HepG2 (cell line): ENCODE results near the gene PLEKHA6. TPM values are rescaled to one million over a fixed set of nuclear protein-coding genes. Genes with fewer than 3 reads are reported as not detected.

ENCODE experiments used
- CENPBD1 ChIP-seq: sonication (generic); formaldehyde crosslinking; IDR thresholded peaks from 2 replicates; pipeline ENCODE4 v1.8.0; 2022; ENCODE audit warnings: missing genetic modification reagents, low read depth, mild to moderate bottlenecking, borderline replicate concordance
- CREM ChIP-seq, 2 experiments: sonication (generic) in 1 of 2; formaldehyde crosslinking in 1 of 2; IDR thresholded peaks; 2 replicates each; pipeline versions ENCODE4 v1.4.0 to v1.6.1; 2016 to 2020; ENCODE audit warnings: antibody characterized with exemption in 1 of 2, mild to moderate bottlenecking in 1 of 2, missing genetic modification reagents in 1 of 2
- E2F5 ChIP-seq: sonication (generic); formaldehyde crosslinking; conservative IDR thresholded peaks from 2 replicates; pipeline ENCODE4 v1.4.0; 2020; ENCODE audit warnings: missing genetic modification reagents
- GFI1 ChIP-seq: sonication (generic); formaldehyde crosslinking; IDR thresholded peaks from 2 replicates; pipeline ENCODE4 v1.5.0; 2020; ENCODE audit warnings: missing genetic modification reagents, mild to moderate bottlenecking, borderline replicate concordance
- HBP1 ChIP-seq: IDR thresholded peaks from 2 replicates; pipeline ENCODE4 v1.6.1; 2016; ENCODE audit warnings: low read depth, control low read depth
- MED8 ChIP-seq: sonication (generic); formaldehyde crosslinking; IDR thresholded peaks from 2 replicates; pipeline ENCODE4 v1.8.1; 2023; ENCODE audit warnings: mild to moderate bottlenecking, missing genetic modification reagents; ENCODE audit not compliant: insufficient replicate concordance
- MTERF4 ChIP-seq: sonication (generic); formaldehyde crosslinking; IDR thresholded peaks from 2 replicates; pipeline ENCODE4 v1.8.0; 2023; ENCODE audit warnings: mild to moderate bottlenecking, missing genetic modification reagents
- RARG ChIP-seq: sonication (generic); formaldehyde crosslinking; IDR thresholded peaks from 2 replicates; pipeline ENCODE4 v1.4.0; 2020; ENCODE audit warnings: low read depth, mild to moderate bottlenecking, missing genetic modification reagents
- TCF7 ChIP-seq: sonication (generic); IDR thresholded peaks from 2 replicates; pipeline ENCODE4 v1.6.1; 2016; ENCODE audit warnings: antibody characterized with exemption, low read depth
- ZBTB21 ChIP-seq: sonication (generic); formaldehyde crosslinking; IDR thresholded peaks from 2 replicates; pipeline ENCODE4 v1.4.0; 2020; ENCODE audit warnings: missing genetic modification reagents
- ZBTB42 ChIP-seq: sonication (generic); formaldehyde crosslinking; IDR thresholded peaks from 2 replicates; pipeline ENCODE4 v1.5.0; 2020; ENCODE audit warnings: mild to moderate bottlenecking, missing genetic modification reagents
- ZFP91 ChIP-seq: sonication (generic); formaldehyde crosslinking; IDR thresholded peaks from 2 replicates; pipeline ENCODE4 v1.9.0; 2022; ENCODE audit warnings: missing genetic modification reagents, mild to moderate bottlenecking, borderline replicate concordance
- ZNF17 ChIP-seq: sonication (generic); formaldehyde crosslinking; IDR thresholded peaks from 2 replicates; pipeline ENCODE4 v1.5.0; 2020; ENCODE audit warnings: mild to moderate bottlenecking, missing genetic modification reagents
- ZNF205 ChIP-seq: IDR thresholded peaks from 2 replicates; pipeline ENCODE4 v1.6.1; 2018; ENCODE audit warnings: missing biosample characterization, missing genetic modification reagents
- ZNF235 ChIP-seq: sonication (generic); formaldehyde crosslinking; IDR thresholded peaks from 2 replicates; pipeline ENCODE4 v1.8.1; 2023; ENCODE audit warnings: mild to moderate bottlenecking, missing genetic modification reagents, borderline replicate concordance
- ZNF350 ChIP-seq: sonication (generic); formaldehyde crosslinking; IDR thresholded peaks from 2 replicates; pipeline ENCODE4 v1.4.0; 2020; ENCODE audit warnings: mild to moderate bottlenecking, low read depth, missing genetic modification reagents, borderline replicate concordance
- ZNF496 ChIP-seq: sonication (generic); formaldehyde crosslinking; IDR thresholded peaks from 2 replicates; pipeline ENCODE4 v1.8.1; 2023; ENCODE audit warnings: mild to moderate bottlenecking, moderate library complexity, missing genetic modification reagents; ENCODE audit not compliant: insufficient replicate concordance
- ZNF75D ChIP-seq: sonication (generic); formaldehyde crosslinking; IDR thresholded peaks from 2 replicates; pipeline ENCODE4 v1.8.1; 2023; ENCODE audit warnings: missing genetic modification reagents, mild to moderate bottlenecking, borderline replicate concordance
- ZNF792 ChIP-seq: IDR thresholded peaks from 2 replicates; pipeline ENCODE4 v1.6.1; 2016
- ZNF891 ChIP-seq: sonication (generic); formaldehyde crosslinking; IDR thresholded peaks from 2 replicates; pipeline ENCODE4 v1.5.0; 2020; ENCODE audit warnings: mild to moderate bottlenecking, missing genetic modification reagents
- ZSCAN12 ChIP-seq: sonication (generic); formaldehyde crosslinking; IDR thresholded peaks from 2 replicates; pipeline ENCODE4 v1.9.0; 2021; ENCODE audit warnings: mild to moderate bottlenecking, missing genetic modification reagents
- polyA plus RNA-seq, 8 experiments: library from polyadenylated mRNA; depleted of rRNA in 3 of 8; stranded (reverse) in 7 of 8; unstranded in 1 of 8; fragments of >200 nt; fragmentation: Illumina TruSeq in 4 of 8; extraction: Trizol in 4 of 8; gene quantifications; 2 replicates each; pipeline versions ENCODE4 v1.2.1 to v1.2.3, GENCODE V29; 2011 to 2016; ENCODE audit warnings: low read depth in 4 of 8, missing spikeins in 1 of 8, mixed read lengths in 1 of 8; ENCODE audit not compliant: insufficient read depth in 1 of 8
- total RNA-seq, 5 experiments: library from RNA; depleted of rRNA; stranded (reverse); fragments of >200 nt; fragmentation: Illumina TruSeq; extraction: Trizol; gene quantifications; 2 replicates each; pipeline ENCODE4 v1.2.3, GENCODE V29; 2016; ENCODE audit warnings: low read depth in 1 of 5
- TF ChIP-seq, protein P1 (sequence below): sonication (generic); formaldehyde crosslinking; IDR thresholded peaks from 2 replicates; pipeline ENCODE4 v1.5.0; 2020; ENCODE audit warnings: missing genetic modification reagents

Gene PLEKHA6
- total and polyA plus RNA-seq, 2 of the 13 experiments (the other 11 are each of a cell fraction or from before 2014, with no cell fraction given) = 5.3 to 11.4 TPM

DNA sequence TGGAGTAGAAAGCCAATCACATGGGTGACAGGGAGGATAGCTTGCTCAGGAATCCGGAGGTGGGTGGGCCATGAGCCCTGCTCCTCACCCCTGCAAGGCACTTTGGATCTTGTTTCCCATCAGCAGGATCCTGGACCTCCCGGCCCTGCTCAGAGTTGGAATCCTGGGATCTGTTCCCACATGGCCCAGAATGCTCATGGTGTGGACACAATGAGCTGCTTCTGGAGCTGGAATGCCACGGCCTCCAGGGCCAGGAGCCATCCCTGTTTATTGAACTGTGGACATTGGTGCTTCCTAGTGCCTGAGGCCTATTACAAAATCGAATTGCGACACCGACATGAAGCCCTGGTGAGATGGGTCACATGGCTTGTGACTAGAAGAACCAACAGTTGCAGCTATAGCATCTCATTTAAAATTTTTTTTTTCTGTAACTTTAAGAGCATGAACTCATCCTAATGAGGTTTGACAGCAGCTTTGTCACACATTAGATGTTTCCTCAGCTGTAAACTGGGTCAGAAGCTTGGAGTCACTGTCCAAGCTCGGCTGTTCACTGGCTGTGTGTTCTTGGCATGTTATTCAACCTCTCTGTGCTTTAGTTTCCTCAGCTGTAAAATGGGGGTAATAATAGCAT is 105.6 kb downstream of the PLEKHA6 start (continued):
- TF ChIP-seq MTERF4 (CRISPR knock-in tag) = no peak; the same call in 1 of the 2 replicates
- peak; percentile 36; the same call in 1 of the 2 replicates for TF ChIP-seq ZNF792 (CRISPR knock-in tag)
- TF ChIP-seq CENPBD1 (CRISPR knock-in tag) = no peak
- no peak for TF ChIP-seq RARG
- peak; percentile 57; the same call in 1 of the 2 replicates for TF ChIP-seq HBP1 (CRISPR knock-in tag)
- TF ChIP-seq ZNF235 (CRISPR knock-in tag) = no peak
- TF ChIP-seq, protein P1, sequence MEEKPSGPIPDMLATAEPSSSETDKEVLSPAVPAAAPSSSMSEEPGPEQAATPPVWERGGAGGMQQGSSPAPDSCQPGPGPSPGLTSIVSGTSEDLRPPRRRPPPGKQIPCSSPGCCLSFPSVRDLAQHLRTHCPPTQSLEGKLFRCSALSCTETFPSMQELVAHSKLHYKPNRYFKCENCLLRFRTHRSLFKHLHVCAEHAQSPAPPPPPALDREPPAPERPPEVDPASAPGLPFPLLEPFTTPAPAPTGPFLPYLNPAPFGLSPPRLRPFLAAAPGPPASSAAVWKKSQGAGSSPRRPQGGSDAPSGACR (CRISPR knock-in tag) = peak; percentile 41
- peak; percentile 46; the same call in 1 of the 2 replicates for TF ChIP-seq GFI1
- no peak for TF ChIP-seq TCF7
- TF ChIP-seq E2F5 = no peak
- peak; percentile 71; the same call in 1 of the 2 replicates for TF ChIP-seq ZFP91 (CRISPR knock-in tag)
- 0 out of 2 replicates have a peak, but pooled peaks have one; percentile 23 for TF ChIP-seq ZBTB21 (CRISPR knock-in tag)
- no peak for TF ChIP-seq ZBTB42 (CRISPR knock-in tag)
- no peak for TF ChIP-seq ZNF17 (CRISPR knock-in tag)
- 0 out of 2 replicates have a peak, but pooled peaks have one; percentile 52 for TF ChIP-seq ZNF205 (CRISPR knock-in tag)
- no peak for TF ChIP-seq MED8 (CRISPR knock-in tag)
- no peak for TF ChIP-seq ZSCAN12 (CRISPR knock-in tag)
- no peak for TF ChIP-seq ZNF496 (CRISPR knock-in tag)
- peak; percentile 62; the same call in 1 of the 2 replicates for TF ChIP-seq CREM (IDR thresholded peaks at IDR 0.05)
- no peak for TF ChIP-seq CREM (CRISPR knock-in tag; IDR thresholded peaks at IDR 0.05)
- TF ChIP-seq ZNF75D (CRISPR knock-in tag) = no peak
- TF ChIP-seq ZNF891 (CRISPR knock-in tag) = no peak
- TF ChIP-seq ZNF350 (CRISPR knock-in tag) = peak; percentile 82; the same call in 1 of the 2 replicates
